ENCODE results near the gene SAMD4A.

The SAMD4A gene

GRCh38 chr14:54638135-54638446 lies 71.2 kb downstream of the SAMD4A start:
- no peak for DNase-seq

- no peak for DNase-seq
Observed at GRCh38 chr14:54639611-54640010, 72.7 kb downstream of the SAMD4A start.

DNA sequence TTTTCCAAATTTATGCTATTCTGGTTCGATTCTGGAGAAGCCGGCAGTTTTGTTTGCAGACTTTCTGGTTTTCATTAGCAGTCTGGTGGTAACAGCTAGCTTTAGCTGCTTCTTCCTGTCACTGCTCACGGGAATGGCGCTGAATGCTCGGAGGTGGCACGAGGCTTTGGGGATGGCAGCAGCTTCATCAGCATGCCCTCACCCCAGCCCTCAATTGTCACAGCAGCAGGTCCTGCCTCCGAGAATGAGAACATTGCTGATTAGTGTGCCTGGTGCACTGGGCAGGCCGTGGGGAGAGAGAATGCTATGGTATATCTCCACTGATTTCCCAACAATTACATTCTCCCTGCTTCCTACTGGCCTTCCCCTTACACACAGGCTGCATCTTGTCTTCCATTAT lies 73.6 kb downstream of the SAMD4A start:
- no peak for DNase-seq

- DNase-seq: no peak
Observed at GRCh38 chr14:54642121-54642520, 75.2 kb downstream of the SAMD4A start.

DNA sequence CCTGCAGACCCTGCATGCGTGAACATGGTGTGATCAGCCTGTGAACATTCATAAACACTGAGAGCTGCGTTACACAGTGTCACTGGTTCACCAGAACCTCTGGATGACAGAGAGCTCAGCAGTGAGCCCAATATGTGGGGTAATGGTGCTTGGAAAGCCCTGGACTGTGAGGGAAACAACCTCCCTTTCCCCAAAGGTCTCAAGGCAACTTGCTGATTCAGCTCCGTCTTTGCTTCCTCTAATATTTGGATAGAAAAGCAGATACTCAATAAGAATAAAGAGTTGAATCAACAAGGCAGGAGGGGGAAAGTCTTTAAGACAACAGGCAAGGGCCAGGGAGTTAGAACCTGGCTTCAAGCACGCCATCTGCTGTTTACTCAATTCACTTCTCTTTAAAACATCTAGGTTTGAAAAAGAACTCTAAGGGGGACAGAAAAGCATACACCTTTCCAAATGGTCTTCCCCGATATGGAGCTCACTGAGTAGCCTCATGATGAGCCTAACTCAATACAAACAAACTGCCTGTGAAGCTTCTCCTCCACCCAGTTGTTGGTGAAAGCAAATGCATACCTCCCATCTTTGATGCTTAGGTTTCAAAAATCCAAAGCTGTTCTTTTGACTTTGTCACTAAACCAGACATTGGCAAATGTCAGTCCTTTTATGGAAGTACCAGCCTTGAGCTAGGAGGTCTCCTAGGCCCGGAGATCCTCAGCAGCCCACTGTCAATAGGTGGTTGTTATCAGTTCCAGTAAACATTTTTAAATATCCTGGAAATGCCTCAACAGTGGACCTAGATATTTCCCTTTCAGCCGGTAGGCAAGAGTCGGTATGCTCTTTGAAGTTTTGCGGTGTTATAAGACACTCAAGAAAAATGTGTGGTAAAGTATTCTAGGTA lies 76.1 kb downstream of the SAMD4A start:
- no peak for DNase-seq

GRCh38 chr14:54643696-54644176 lies 76.8 kb downstream of the SAMD4A start:
- no peak for DNase-seq

DNA sequence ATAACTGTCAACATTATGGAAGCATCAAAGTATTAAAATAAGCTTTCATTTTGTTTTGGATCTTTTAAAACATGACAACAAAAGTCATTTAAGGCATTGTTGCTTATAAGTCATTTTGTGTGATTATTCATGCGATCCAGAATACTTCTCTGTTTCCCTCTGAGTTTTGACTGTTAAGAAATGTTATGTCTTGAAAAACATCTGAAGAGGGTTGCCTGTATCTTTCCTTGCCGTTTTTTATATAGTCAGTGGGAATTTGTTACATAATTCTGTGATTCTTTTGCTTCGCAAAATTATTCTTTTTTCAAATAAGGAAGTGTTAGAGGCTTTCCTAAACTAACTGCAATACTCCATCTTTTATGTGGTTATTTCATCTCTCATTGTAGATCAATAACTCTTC lies 78.7 kb downstream of the SAMD4A start:
- no peak for DNase-seq

DNA sequence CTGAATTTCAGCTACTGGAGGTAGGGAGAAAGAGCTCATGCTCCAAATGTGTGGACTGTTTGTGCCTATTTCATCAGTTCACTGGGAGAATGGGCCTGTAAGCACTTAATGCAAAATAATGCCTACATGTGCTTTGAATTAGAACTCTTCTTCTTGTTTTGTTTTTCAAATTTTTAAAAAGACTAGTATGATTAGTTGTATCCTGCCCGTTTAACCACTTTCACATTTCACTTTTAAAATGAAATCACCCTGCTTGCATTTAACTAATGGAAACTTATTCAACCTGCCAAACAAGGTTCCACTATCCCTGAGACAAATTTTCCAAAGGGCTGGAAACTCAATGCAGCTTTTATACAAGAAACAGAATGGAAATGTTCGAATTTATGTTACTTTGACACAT lies 79.7 kb downstream of the SAMD4A start:
- DNase-seq: no peak

GRCh38 chr14:54647378-54647777 lies 80.5 kb downstream of the SAMD4A start:
- DNase-seq: no peak

GRCh38 chr14:54649056-54649455 lies 82.1 kb downstream of the SAMD4A start:
- DNase-seq: no peak

GRCh38 chr14:54650331-54650958 lies 83.5 kb downstream of the SAMD4A start:
- no peak for DNase-seq

GRCh38 chr14:54650959-54651351 lies 84.0 kb downstream of the SAMD4A start:
- DNase-seq: no peak

DNA sequence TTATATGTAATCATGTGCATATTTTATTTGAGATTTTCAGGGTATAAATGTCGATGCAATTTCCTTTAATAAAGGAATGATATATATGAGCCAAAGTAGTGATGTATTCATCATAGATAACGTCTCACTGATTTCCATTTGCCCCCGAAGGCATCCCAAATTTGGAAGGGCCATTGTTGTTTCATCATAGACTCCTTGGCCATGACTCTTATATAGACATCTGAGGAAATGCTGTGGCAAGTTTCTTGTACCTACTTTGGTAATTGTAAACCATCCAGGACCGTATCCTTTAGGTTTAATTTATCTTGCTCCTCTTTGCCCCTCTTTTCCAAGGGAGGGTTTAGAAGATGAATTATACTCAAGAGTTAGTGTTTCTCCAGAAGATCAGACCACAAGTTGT lies 84.7 kb downstream of the SAMD4A start:
- no peak for DNase-seq

GRCh38 chr14:54652188-54652587 lies 85.3 kb downstream of the SAMD4A start:
- no peak for DNase-seq

DNA sequence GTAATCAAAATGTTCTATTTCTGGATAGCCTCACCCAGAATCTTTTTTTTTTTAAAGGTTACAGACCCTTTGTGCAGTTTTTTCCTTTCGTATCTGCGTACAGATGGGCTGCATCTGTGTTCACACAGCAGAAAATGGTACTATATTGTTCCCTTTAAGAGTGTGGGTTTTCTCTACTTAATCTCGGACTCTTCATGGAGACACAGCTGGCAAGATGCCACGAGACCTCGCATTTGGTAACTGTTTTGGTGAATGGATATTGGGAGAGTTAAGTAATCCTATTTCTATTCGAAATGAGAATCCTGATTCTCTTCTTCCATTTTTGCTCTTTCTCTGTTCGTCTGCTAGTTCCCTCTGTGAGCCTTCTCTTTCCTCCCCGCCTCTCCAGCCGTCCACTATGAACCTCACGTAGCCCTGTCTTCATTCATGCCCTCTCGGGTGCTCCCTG lies 85.7 kb downstream of the SAMD4A start:
- no peak for DNase-seq

GRCh38 chr14:54653712-54654469 lies 87.0 kb downstream of the SAMD4A start:
- no peak for DNase-seq

DNA sequence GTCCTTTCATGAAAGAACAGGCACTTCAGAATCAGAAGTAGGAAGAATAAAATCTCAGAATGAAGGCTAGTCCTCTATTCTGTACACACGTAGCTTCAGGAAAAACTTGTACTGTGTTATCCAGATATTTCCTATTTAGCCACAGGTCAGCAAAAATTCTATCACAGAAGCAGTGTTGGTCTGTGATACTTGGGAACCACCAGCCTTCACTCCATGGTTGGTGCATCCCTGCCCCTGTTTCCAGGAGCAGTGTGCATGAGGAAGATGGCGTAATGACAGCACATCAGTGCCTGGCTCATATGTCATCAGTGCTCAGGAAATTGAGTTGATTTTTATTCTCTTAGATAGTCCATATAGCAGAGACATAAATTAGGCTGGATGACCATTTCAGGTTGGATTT lies 87.7 kb downstream of the SAMD4A start:
- no peak for DNase-seq

DNA sequence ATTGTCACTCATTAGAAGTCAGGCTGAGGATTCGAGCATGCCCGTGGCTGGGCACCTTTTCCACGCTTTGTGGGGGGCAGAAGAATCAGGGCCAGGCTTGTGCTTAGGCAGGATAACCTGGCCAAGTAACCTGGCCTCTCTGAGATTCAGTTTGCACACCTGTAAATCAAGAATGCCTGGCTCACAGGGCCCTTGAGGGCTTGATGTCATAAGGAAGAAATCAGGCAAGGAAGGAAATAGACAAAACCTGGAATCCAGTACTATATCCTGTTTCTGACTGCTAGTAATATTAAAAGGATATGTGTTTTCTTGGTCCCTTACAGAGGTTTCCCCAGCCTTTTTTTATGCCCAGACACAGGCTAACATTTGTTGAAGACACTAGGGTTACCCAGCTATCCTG lies 91.9 kb downstream of the SAMD4A start:
- no peak for DNase-seq

- no peak for DNase-seq
Observed at GRCh38 chr14:54659365-54659764, 92.4 kb downstream of the SAMD4A start.

DNA sequence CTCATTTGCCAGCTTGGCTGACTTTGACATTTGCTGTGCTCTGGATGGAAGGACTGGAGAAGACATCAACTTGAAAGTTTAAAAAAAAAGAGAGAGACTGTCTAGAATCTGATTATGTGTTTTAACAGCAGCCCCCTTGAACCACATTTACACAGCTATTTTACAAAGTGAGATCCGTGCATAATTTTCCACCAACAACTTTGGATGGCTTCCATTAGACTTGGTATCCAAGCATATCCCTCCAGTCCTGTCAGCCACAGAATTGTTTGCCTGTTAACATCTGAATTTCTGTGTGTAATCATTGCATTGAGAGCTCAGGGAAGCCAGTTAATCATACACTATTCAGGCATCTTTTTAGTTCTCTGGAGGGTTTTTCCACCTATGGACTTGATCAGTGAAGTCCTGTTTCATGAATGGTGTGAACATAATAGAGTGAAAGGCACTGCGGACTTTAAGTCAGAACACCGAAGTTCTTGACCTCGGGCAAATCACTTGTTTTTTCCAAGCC lies 93.7 kb downstream of the SAMD4A start:
- DNase-seq: no peak

DNA sequence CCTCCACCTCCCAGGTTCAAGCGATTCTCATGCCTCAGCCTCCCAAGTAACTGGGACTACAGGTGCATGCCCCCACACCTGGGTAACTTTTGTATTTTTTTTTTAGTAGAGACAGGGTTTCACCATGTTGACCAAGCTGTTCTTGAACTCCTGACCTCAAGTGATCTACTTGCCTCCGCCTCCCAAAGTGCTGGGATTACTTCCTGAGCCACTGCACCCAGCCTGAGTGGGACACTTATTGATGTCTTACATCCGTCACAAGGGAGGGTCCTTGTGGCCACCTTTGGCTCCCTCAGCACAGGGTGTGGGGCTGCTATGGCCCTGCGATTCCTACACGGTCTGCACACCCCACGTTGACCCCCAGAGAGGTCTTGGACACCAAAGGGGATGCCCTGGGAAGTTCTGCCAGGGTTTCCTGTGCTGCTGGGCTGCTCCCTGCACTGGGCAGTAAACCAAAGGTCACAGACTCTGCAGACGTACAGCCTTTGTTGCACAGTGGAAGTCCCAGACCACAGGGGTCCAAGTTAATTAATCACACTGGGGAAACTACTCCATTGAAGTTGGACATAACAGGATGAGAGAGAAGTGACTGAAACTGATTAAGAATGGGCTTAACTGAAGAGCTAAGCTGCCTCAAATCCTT lies 95.7 kb downstream of the SAMD4A start:
- DNase-seq: no peak

DNA sequence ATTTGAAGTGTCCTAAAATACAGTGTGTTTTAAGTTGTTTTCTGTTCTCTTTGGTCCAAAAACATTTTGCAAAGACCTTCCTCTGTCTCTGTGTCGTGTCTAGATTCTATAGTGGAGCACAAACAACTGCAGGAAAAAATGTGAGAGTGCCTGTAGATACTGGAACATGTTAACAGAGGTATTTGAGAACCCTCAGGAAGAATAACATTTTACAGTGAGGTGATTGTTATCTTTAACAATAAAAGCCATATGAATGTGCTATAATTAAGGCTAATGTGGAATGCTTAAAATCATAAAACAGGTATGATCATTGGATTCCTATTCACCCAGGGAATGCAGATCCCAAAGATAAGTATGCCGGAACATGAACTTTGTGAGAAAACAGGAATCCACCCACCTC lies 98.0 kb downstream of the SAMD4A start:
- no peak for DNase-seq

DNA sequence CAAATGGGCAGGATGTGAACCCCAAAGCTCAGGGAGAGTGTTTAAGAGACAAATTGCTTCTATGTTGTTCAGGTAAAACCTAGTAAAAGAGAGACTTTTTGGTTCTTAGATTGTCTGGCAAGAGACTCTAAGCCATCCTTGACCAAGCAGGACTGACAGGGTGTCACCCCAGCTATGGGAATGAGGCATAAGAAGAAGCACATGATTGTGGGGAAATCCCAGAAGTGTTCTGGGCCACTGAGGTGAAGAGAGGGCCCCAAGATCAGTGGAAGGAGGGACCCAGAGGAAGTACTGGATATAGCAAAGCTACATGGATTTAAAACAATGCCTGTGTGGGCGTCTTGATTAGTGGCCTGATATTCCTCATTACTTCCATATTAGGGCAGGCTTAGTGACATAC lies 99.0 kb downstream of the SAMD4A start:
- DNase-seq: no peak
